ENCODE data around the gene ELMO2.
A peak's percentile ranks its signal among the peaks of the same experiment; 100 is the strongest.

The ELMO2 gene

DNA sequence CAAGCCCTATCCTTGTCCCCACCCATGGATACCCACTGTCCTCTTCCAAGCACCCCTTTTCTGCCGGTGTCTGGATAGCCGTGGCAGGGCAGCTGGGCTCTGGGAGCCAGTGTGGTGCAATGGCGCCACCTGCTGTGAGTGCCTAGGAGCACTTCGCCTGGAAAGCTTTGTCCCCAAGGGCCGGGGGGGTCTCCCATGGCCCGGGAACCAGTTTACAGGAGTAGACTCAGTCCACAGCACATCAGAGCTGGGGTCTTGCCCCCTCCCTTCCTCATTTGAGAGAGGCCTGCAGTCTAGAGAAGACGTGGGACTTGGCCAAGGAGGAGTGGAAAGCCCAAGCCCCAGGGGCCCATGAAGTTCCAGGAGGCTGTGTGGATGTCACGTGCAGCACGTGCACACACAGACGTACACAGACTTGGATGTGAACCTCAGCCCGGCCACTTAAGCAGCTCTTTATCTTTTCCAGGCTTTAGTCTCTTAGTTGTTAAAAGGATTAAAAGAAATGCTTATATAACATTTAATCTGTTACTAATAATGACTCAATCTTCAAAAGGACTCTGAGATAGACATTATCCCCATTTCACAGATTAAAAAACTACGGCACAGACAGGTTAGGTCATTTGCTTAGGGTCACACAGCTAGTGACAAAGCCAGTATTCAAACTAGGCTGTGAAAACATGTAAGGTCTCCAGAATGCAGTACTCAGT, 57.2 kb downstream of the ELMO2 start:
- TF ChIP-seq, protein P1, sequence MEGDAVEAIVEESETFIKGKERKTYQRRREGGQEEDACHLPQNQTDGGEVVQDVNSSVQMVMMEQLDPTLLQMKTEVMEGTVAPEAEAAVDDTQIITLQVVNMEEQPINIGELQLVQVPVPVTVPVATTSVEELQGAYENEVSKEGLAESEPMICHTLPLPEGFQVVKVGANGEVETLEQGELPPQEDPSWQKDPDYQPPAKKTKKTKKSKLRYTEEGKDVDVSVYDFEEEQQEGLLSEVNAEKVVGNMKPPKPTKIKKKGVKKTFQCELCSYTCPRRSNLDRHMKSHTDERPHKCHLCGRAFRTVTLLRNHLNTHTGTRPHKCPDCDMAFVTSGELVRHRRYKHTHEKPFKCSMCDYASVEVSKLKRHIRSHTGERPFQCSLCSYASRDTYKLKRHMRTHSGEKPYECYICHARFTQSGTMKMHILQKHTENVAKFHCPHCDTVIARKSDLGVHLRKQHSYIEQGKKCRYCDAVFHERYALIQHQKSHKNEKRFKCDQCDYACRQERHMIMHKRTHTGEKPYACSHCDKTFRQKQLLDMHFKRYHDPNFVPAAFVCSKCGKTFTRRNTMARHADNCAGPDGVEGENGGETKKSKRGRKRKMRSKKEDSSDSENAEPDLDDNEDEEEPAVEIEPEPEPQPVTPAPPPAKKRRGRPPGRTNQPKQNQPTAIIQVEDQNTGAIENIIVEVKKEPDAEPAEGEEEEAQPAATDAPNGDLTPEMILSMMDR (IDR thresholded peaks at IDR 0.05; ENCODE audit: low read depth, low read length), result peak; percentile 76
- TF ChIP-seq MAX (IDR thresholded peaks at IDR 0.05; ENCODE audit: low read depth, low read length), result no peak
- DNase-seq (ENCODE audit: low read depth), result peak; percentile 69
- no peak overlapping the region for H3K4me3 ChIP-seq (ENCODE audit: low read depth, low read length)

- no peak overlapping the region for H3K4me3 ChIP-seq (ENCODE audit: low read depth, low read length)
- no peak for DNase-seq (ENCODE audit: low read depth)
- TF ChIP-seq MYC (IDR thresholded peaks at IDR 0.05; ENCODE audit: low read depth, low read length) (no peak), POLR2A (IDR thresholded peaks at IDR 0.05; ENCODE audit: extremely low read depth, insufficient read length) (no peak), MAX (IDR thresholded peaks at IDR 0.05; ENCODE audit: low read depth, low read length) (no peak)
- TF ChIP-seq, protein P1 (IDR thresholded peaks at IDR 0.05; ENCODE audit: low read depth, low read length), result no peak
Observed at GRCh38 chr20:46347841-46348803, 58.3 kb downstream of the ELMO2 start.

DNA sequence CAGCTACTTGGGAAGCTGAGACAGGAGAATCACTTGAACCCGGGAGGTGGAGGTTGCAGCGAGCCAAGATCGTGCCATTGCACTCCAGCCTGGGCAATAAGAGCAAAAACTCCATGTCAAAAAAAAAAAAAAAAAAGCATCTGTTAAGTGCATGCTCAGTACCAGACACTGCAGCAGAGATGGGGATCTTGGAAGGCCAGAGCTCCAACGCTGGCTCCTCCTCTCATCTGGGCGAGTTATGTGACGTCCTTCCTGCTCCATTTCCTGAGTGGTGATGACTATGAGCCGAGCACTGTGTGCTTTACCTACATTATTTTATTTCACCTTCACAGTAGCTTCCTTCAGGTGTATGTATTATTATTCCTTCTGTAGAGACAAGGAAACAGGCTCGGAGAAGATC, 59.6 kb downstream of the ELMO2 start:
- DNase-seq (ENCODE audit: low read depth), result no peak
- no peak overlapping the region for H3K4me3 ChIP-seq (ENCODE audit: low read depth, low read length)
- TF ChIP-seq, protein P1 (IDR thresholded peaks at IDR 0.05; ENCODE audit: low read depth, low read length), result no peak
- TF ChIP-seq MAX (IDR thresholded peaks at IDR 0.05; ENCODE audit: low read depth, low read length), result no peak
- TF ChIP-seq POLR2A (IDR thresholded peaks at IDR 0.05; ENCODE audit: extremely low read depth, insufficient read length), result no peak
- TF ChIP-seq MYC (IDR thresholded peaks at IDR 0.05; ENCODE audit: low read depth, low read length), result no peak

- TF ChIP-seq MYC (IDR thresholded peaks at IDR 0.05; ENCODE audit: low read depth, low read length) (no peak), MAX (IDR thresholded peaks at IDR 0.05; ENCODE audit: low read depth, low read length) (no peak), POLR2A (IDR thresholded peaks at IDR 0.05; ENCODE audit: extremely low read depth, insufficient read length) (no peak)
- TF ChIP-seq, protein P1 (IDR thresholded peaks at IDR 0.05; ENCODE audit: low read depth, low read length), result no peak
- no peak for DNase-seq (ENCODE audit: low read depth)
- H3K4me3 ChIP-seq (ENCODE audit: low read depth, low read length), result no peak overlapping the region
Observed at GRCh38 chr20:46344488-46345162, 61.8 kb downstream of the ELMO2 start.

GRCh38 chr20:46343975-46344357, 62.4 kb downstream of the ELMO2 start:
- no peak for TF ChIP-seq POLR2A (IDR thresholded peaks at IDR 0.05; ENCODE audit: extremely low read depth, insufficient read length)
- no peak for TF ChIP-seq MAX (IDR thresholded peaks at IDR 0.05; ENCODE audit: low read depth, low read length)
- TF ChIP-seq, protein P1 (IDR thresholded peaks at IDR 0.05; ENCODE audit: low read depth, low read length), result no peak
- DNase-seq (ENCODE audit: low read depth), result no peak
- no peak overlapping the region for H3K4me3 ChIP-seq (ENCODE audit: low read depth, low read length)

All from NB4 (cell line).